ENCODE results near the gene PCNX1. TPM values are rescaled to one million over a fixed set of nuclear protein-coding genes. Genes with fewer than 3 reads are reported as not detected.

Gene PCNX1

DNA sequence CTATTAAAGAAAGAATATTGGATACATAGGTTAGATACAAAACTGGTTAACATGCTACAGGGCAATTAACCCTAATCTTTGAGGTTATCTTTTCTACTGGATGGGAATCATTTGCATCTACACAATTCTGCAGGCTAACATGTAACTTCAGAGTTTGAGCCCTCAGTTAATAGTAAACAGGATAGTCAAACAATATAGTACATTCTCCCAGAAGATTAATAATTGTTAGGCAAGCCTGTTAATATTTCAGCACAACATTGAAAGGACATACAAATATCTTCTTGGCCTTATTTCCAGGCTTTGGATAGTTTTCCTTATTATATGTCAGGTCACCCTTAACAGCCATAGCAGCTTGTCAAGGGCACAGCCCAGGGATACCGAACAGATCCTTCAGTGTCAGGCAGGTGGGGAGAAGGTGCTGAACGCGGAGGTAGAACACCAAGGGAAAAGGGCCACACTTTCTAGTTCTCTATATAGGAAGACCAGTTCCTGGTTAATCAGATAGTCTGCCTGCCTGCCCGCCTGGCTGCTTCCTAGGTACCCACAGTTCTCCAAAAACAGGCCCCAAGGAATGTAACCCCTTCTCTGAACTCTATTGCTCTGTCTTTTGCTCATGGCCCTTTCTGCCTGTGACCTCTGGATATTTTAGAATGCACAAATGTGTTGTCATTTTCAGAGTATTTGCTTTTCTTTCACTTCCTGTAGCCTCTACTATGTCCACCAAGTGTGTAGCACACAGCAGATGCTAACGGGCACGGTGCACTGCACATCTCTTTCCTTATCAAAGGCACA lies 256.0 kb downstream of the PCNX1 start:
- Histone ChIP-seq H3K27me3 (ENCODE audit: control insufficient read depth, insufficient read depth, low read length) (no peaks in the 10 kb centered on the region), H3K4me2 (ENCODE audit: low read length) (no peak overlapping the region), H3K4me1 (ENCODE audit: control insufficient read depth, insufficient read depth, low read length) (peaks cover 7% of the 10 kb centered on the region), H3K9me3 (replicated peaks; ENCODE audit: low read length) (no peaks in the 10 kb centered on the region), H3K9ac (ENCODE audit: low read depth, low read length) (no peak overlapping the region), H3K36me3 (ENCODE audit: insufficient read depth, low read length) (no peaks in the 10 kb centered on the region), H3K4me3 (ENCODE audit: low read length) (no peak overlapping the region)

DNA sequence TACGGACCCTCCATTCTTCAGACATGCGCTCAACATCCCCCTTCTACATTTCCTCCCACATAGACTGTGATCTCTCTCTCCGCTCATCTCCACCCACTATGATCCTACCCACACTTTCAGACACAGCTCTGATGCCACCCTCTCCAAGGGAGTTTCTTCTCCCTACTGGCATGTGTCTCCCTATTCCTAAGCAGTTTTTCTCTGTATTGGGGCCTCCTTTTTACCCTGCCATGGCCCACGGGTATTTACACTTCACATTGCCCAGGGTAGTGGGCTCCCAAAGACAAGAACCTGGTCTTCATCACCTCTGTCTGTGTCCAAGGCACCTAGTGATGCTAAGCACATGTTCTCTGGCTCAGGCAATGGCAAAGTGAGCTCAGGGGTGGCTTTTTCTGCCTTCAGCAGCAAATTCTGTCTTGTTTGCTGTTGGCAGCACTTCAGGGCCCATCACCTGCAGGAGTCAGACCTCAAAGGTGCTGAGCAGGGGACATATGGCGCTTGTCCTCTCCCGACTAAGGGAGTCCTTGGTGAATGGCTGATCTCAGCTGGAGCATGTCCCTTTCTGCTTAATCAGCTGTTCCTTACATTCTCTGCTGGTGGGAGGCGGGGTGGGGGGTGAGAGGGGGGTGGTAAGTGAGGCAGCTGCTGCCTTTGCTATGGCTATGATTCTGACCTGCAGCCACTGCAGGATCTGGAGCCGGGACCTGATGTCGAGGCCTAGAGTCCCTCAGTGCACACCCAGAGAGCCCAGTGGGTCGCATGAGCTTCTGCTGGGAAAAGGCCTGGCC lies 256.8 kb downstream of the PCNX1 start:
- no peak overlapping the region for H3K9ac ChIP-seq (ENCODE audit: low read depth, low read length)
- H3K4me2 ChIP-seq (ENCODE audit: low read length): no peak overlapping the region
- H3K27me3 ChIP-seq (ENCODE audit: control insufficient read depth, insufficient read depth, low read length): no peaks in the 10 kb centered on the region
- H3K4me3 ChIP-seq (ENCODE audit: low read length): no peak overlapping the region
- no peaks in the 10 kb centered on the region for H3K36me3 ChIP-seq (ENCODE audit: insufficient read depth, low read length)
- H3K9me3 ChIP-seq (replicated peaks; ENCODE audit: low read length): no peaks in the 10 kb centered on the region
- peaks cover 7% of the 10 kb centered on the region for H3K4me1 ChIP-seq (ENCODE audit: control insufficient read depth, insufficient read depth, low read length)

Small RNA genes lying within 50 kb of the gene (small RNA-seq; reads per million reads assigned to genes)
- not detected for gene AC005230.1
- not detected for gene GTF3AP2

Measured in skeletal muscle satellite cell (primary cell).